ENCODE measurements around the gene SPATA12.

SPATA12 gene

DNA sequence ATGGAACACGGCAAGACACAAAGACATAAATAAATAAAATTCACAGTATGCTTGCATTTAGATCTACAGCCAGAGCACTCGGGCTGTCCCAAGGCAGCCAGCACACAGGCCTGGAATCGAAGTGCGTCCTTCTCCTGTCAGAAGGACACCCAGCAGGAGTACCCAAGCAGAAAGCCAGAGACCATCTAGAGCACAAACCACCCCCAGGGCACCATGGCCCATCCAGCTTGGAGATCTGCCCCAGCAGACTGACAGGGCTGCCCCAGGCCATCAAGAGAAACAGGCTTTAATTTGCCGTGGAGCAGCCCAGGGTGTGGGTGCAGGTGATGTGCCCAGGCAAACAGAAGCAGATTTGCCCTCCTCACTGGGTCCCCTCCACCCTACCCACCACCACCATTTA, 7.8 kb upstream of the SPATA12 start:
- DNase-seq (ENCODE audit: low spot score), result no peak

DNA sequence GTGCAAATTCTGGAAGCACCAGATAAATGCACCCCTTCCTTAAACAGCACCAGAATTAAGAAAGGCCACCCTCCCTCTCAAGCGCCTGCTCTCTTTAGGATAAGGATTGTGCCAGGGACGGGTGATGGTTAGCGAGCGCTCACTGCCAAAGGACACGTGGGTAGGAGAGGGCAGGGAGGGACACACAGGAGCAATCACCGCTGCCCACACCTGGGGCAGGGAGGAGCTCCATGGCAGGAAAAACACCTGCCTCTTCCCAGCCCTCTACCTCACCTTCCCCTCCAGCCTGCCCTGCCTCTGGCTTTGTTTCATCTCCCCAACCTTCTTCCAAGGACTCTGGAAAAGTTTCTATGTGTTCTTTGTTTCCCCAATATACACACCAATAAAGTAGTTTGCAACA, 7.3 kb upstream of the SPATA12 start:
- DNase-seq (ENCODE audit: low spot score), result no peak

DNA sequence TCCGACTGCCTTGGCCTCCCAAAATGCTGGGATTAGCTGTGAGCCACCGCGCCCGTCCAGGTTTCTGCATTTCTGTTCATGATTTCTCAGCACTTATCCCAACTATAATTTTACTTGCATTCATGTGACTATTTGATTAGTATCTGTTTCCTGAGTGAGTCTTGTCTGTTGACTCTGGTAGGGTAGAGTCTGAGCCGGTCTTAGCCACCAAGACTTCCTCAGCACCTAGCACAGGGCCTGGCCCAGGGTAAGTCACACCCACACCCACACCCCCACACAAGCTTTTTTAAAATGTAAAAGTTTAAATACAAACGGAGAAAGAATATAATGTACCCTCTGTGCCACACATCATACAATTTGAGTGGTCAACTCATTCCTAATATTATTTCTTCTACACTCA, 3.1 kb upstream of the SPATA12 start:
- DNase-seq (ENCODE audit: low spot score), result no peak

DNA sequence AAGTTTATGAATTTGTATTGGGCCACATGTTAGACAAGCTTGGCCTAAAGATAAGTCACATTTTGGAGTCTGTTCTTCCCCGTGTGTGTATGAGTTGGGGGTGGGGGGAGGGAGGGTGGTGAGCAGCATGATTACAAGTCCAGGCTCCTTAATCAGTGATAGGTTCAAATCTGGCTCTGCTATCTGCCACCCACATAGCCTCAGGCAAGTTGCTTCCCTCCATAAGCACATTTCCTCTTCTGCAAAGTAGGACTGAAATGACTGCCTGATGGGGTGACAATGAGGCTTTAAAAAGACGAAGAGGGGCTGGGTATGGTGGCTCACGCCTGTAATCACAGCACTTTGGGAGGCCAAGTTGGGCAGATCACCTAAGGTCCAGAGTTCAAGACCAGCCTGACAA, 1.1 kb upstream of the SPATA12 start:
- no peak for DNase-seq (ENCODE audit: low spot score)

DNA sequence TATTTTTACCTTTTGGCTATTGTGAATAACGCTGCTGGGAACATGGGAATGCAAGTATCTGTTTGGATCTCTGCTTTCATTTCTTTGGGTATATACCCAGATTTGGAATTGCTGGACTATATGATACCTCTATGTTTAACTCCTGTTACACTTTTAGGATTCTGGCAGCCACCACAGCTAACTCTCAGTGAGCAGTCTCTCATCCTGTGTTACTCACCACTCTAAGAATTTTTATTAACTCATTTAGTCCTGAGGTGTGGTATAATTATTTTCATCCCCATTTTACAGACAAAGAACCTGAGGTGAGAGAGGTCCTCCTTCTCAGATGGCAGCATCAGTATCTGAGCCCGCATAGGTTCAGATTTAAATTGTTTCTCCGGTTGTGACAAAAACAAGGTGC, 1.1 kb downstream of the SPATA12 start:
- DNase-seq (ENCODE audit: low spot score), result no peak

DNA sequence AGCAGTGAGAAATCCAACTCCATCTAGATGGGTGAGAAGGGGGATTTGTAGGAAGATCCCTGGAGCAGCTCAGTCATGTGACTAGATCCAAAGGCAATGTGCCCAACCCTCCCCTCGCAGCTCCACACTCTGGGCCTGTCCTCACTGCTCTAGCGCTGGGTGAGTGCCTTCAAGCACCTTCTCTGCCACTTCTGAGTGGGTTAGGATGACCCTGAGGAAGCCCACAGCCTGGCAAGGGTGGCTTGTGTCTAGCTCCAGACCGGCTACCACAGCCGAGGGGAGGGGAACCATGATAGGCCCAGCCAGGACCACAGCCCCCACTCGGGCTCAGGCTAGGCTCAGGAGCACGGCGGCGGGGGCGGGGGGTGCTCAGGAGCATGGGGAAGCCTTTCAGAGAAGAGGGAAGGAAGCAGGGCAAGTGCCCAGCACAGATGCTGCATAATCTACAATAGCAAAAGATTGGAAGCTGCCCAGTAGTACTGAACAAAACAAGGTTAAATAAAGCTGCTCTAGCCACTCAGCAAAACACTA, 1.7 kb downstream of the SPATA12 start:
- DNase-seq (ENCODE audit: low spot score), result no peak

DNA sequence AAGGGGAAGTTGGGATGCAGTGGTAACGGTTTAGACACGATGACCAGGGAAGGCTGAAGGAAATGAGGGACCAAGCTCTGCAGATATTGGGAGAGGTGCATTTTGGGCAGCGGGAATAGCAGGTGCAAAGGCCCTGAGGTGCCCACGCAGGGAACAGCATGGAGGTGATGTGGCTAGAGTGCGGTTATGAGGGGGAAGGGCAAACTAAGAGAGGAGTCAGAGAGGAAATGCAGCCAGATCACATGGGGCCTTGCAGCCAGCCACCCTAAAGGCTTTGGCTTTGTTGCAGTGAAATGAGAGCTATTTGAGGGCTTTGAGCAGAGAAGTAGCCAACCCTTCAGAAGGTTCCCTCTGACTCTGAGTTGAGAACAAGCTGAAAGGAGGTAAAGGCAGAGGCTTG, 2.6 kb downstream of the SPATA12 start:
- DNase-seq (ENCODE audit: low spot score), result no peak

DNA sequence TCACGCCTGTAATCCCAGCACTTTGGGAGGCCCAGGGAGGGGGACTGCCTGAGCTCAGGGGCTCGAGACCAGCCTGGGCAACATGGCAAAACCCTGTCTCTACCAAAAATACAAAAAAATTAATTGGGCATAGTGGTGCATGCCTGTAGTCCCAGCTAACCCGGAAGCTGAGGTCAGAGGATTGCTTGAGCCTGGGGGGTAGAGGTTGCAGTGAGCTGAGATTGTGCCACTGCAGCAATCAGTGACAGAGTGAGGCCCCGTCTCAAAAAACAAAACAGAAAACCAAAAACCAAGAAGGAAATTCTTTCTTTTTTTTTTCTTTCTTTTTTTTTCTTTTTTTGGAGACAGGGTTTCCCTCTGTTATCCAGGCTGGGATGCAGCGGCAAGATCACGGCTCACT, 3.5 kb downstream of the SPATA12 start:
- DNase-seq (ENCODE audit: low spot score), result no peak

DNA sequence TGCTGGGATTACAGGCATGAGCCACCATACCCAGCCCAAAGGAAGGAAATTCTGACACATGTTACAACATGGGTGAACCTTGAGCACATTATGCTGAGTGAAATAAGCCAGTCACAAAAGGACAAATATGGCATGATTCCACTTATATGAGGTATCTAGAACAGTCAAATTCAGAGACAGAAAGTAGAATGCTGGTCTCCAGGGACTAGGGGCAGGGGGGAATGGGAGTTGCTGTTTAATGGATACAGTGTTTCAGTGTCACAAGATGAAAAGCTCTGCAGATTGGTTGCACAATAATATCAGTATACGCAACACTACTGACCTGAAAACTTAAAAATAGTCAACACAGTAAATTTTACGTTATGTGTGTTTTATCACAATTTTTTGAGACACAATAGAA, 4.1 kb downstream of the SPATA12 start:
- DNase-seq (ENCODE audit: low spot score), result no peak

DNA sequence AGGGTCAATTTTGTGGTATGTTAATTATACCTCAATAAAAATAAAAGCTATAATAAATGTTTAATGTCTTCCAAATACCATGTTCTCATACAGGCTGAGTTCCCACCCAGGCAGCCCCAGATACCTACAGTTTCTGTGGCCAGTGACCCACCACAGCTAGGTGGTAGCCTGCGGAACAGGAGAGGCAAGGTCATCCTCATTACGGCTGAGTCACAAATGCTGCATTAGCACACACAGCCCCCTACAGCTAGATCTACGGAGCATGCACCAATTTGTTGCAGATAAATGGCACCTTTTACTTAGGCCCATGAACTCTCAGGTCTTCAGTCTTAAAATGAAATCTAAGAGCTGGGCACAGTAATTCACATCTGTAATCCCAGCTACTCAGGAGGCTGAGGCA, 5.1 kb downstream of the SPATA12 start:
- no peak for DNase-seq (ENCODE audit: low spot score)

DNA sequence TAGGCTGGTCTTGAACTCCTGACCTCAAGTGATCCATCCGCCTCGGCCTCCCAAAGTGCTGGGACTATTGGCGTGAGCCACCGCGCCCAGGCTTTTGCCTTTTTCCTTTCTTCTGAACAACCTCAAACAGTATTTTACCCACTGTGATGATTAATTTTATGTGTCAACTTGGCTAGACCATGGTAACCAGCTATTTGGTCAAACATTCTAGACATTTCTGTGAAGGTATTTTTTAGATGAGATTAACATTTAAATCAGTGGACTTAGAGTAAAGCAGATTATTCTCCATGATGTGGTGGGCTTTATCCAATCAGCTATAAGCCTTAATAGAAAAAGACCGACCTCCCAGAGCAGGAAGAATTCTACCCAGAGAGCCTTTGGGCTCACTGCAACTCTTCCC, 6.0 kb downstream of the SPATA12 start:
- DNase-seq (ENCODE audit: low spot score), result no peak

DNA sequence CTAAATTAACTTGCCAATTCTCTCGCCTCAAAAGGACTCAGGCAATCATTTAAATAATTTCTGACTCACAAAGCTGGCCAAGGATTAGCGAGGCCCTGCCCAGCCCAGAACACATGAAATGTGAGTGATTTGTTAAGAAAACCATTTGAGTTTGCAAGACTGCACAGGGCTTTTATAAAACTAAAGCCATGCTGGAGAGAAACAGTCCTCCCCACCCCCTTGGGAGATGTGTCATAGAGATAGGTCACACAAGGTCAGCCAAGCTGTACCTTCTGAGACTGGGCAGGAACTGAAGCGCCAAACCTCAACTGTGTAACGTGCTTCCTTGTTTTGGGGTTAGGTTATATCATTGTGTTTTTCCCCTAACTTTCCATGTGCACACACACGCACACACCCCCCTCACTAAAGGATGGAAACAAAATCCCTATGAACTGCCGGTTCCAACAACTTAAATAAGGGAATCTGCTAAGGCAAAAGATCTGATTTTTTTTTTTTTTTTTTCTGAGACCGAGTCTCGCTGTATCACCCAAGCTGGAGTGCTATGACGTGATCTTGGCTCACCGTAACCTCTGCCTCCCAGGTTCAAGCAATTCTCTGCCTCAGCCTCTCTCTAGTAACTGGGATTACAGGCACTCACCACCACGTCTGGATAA, 8.1 kb downstream of the SPATA12 start:
- DNase-seq (ENCODE audit: low spot score), result peak; percentile 85

DNA sequence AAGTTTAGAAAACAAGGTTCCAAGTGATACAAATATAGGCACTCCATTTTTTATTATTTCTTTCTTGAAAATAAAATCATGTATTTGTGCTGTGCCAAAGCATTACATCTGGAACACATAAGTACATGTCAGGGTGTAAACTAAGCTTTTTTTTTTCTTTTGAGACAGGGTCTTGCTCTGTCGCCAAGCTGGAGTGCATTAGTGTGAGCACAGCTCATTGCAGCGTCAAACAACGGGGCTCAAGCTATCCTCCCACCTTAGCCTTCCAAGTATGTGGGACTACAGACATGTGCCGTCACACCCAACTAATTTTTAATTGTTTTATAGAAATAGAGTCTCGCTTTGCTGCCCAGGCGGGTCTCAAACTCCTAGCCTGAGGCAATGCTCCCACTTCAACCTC, 9.0 kb downstream of the SPATA12 start:
- no peak for DNase-seq (ENCODE audit: low spot score)

DNA sequence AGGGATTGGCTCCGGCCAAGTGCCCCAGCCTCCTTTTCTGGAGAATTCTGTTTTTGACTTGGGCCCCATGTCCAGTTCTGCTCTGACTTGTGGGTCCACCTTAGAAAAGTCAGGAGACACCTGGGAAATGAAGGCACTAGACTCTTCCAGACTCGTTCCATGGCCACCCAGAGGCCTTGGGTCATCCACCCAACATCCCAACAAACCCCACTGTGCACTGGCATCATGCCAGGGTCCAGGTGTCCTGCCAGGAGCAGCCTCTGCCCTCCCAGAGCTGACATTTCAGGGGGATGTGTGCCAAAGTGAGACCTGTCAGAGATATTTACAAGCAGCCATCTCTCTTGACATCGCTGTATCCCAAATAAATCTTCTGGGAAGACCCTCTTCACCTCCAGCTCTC, 13.2 kb downstream of the SPATA12 start:
- DNase-seq (ENCODE audit: low spot score), result no peak

DNA sequence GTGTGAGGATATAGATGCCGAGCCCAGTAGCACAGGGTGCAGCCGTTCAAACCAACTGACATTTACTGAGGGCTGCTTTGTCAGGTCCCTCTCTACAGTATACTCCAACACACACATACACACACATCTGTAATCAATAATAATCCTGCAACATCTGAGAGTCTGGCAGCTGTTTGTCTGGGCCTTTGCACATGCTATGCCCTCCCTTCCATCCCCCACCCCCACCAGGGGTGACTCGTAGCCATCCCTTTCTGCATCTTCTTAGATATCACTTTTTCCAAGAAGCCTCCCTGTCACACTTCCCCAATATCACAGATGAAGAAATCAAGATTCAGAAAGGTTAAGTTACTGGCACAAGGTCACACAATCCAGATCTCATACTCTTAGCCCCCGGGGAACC, 13.7 kb downstream of the SPATA12 start:
- DNase-seq (ENCODE audit: low spot score), result no peak

DNA sequence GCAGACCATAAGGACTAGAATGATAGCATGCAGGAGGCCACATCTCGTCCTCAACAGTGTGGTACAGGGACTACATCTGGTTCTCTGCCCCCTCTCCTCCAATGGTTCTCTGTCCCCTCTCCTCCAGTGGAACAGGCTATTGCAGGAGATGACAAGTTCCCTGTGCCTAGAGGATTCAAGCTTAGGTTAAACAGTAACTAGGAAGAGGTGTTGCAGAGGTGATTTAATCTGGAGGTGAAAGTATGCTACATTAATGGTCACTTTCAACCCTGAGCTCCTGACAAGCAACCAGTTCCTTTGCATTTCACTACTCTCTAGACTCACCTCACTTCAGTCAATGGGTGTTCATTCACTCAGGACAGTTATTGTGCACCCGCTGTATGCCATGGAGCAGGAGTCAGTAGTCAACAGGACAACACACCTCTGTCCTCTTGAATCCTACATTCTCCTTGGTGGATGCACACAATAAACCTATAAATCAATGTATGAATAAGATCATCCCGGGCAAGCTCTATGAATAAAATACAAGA, 16.0 kb downstream of the SPATA12 start:
- no peak for DNase-seq (ENCODE audit: low spot score)

DNA sequence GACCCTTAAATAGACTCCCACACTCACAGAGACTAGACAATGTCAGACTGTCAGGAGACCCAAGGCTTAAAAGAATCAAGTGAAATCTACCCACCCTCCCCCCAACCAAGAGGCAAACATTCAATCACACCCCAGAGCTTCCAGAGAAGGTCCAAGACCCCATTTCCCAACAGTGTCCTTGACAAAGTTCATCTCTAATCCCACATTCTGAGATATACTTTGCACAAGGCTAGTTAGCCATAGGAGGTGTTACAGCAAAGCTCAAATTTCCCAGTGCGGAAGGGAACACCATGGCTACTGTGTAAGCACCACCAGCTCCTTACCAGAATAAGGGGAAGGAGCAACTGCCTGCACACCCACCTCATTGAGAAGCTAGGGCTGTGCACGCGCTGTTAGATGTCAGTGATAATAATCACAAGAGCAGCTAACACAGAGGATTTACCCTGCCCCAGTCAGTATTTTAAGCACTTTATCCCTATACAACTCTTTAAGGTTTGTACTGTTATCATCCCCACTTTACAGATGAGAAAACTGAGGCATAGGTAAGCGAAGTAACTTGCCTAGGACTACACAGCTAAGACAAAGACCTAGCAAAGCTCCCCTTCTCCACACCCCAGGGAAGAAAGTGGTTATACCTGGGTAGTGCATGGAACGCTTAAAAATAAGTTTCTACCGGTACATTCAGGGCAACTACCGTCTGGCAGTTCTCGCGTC, 17.3 kb downstream of the SPATA12 start:
- no peak for DNase-seq (ENCODE audit: low spot score)

DNA sequence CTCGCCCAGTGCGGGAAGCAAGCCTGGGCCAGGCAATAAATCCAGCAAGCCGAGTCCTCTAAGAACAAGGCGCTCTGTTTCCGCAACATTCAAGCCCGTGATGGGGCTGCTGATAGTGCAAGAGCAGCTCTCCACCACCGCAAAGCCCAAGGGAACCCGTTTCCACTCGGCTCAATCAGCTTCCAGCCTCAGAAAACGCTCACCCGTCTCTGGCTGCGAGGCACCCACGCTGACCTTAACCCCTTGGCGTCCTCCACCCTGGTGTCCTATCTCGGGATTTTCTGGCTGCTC, 17.8 kb downstream of the SPATA12 start:
- peak; percentile 59 for DNase-seq (ENCODE audit: low spot score)

DNA sequence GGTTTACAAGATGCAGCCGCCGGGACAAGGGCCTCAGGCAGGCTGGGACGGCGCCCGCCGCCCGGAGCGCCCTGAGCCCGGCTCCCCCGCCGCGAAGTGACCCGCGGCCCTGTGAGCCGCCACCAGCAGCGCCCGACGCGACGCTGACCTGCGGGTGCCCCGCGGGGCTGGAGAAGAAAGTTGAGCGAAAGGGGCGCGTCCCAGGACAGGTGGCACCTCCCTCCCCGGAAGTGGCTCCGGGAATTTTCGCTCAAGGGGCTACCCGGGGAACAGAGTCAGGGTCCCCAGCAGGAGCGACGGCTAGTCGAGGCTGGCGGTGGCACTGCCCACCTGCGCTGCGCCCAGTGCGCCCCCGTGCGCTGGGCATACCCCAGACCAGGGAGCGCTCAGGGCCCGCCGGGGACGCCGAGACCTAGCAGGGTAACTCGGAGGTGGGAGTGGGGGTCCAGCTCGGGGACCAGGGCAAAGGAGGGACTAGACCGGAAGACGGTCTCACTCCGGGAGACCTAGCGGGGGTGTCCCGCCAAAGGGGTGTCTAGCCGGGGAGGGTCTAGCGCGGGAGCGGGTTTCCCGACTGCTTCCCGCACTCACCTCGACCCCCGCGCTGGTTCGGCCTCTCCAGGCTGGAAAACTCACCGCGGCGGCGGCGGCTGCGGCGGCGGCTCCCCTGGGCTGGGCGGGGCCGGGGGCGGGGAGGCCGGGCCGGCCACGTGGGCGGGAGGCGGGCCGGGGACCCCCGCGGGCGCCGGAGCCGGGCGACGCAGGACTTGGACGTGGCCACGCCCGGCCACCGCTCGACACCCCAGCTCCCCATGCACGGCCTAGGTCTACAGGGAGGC, 18.4 kb downstream of the SPATA12 start:
- peak; percentile 49 for DNase-seq (ENCODE audit: low spot score)

DNA sequence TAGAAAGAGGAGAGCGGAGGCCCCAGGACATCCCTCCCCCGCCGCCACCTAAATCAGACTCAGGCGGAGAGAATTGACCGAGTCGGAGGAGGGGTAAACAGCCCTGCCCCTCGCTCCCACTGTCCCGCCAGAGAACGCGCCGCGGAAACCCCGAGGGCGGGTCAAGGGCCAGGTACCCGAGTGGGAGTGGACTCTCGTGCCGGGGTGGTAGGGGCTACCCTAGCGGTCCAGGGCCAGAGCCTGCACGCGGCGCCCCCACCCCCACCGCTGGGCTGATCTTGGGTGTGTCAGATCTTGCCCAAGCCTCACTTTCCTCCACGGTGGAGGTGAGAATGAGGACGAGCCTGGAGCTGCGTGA, 19.0 kb downstream of the SPATA12 start:
- no peak for DNase-seq (ENCODE audit: low spot score)

DNA sequence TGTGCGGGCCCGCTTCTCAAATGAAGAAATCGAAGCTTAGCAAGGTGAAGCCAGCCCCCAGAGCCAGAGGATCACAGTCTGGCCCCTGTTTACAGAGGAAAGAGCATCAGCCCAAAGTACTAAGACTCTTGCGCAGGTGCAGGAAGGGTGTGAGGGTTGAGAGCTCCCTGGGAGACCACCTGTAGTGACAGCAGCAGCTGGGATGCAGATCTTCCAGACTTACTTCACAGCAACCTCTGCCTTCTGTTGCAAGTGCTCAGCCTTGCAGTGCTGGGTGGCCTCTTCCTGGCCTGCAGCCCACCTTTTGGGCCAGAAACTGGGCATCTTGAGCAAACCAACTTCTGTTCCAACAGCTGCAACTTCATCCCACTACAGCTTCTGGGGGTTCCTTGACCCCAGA, 19.7 kb downstream of the SPATA12 start:
- DNase-seq (ENCODE audit: low spot score), result no peak

DNA sequence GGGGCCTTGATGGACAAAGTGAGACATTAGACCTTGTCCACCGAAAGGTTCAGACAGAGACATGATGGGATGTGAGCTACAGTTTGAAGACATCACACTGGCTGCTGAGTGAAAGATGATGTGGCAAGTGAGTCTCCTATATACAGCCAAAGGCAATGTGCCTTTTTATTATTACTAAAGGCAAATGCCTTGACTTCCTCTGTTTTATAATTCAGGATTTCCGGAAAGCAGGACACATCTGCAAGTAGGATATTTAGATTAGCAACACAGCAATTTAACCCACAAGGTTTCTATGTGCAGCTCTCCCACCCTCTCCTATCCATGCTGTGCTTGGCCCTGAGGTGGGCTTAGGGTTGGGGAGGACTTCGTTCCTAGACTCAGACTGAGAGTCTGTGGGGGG, 20.7 kb downstream of the SPATA12 start:
- DNase-seq (ENCODE audit: low spot score), result no peak

DNA sequence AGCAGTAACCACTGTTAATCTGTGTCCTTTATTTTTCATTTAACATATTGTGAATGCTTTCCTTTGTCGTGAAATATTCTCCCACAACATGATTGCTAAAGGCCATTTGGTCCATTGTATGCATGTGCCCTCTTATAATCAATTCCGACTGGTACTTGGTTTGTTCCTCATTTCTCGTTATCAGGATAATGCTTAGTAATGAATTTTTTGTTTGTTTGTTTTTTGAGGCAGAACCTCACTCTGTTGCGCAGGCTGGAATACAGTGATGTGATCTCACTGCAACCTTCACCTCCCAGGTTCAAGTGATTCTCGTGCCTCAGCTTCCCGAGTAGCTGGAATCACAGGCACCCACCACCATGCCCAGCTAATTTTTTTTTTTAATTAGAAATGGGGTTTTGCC, 22.0 kb downstream of the SPATA12 start:
- DNase-seq (ENCODE audit: low spot score), result no peak
